Subcutaneous adipose tissue (tissue), 4 donors: ENCODE results near the gene ZNF205. TPM values are rescaled to one million over a fixed set of nuclear protein-coding genes. Genes with fewer than 3 reads are reported as not detected.

ENCODE experiments used
- total RNA-seq, 4 donors: library from RNA; depleted of rRNA; stranded (reverse); fragments of >200 nt; gene quantifications; one replicate each; pipeline ENCODE4 v1.1.0, GENCODE V29; 2016
- TF ChIP-seq, protein P1 (sequence below): fragments of 450-650 bp; IDR thresholded peaks from one replicate; pipeline ENCODE4 v1.5.1; 2016; ENCODE audit warnings: low read depth, mild to moderate bottlenecking, control low read depth, antibody characterized with exemption, moderate library complexity

Gene ZNF205
- total RNA-seq, 4 donors from 2014 or later = 3.4 to 15.3 (median 7.6) TPM

DNA sequence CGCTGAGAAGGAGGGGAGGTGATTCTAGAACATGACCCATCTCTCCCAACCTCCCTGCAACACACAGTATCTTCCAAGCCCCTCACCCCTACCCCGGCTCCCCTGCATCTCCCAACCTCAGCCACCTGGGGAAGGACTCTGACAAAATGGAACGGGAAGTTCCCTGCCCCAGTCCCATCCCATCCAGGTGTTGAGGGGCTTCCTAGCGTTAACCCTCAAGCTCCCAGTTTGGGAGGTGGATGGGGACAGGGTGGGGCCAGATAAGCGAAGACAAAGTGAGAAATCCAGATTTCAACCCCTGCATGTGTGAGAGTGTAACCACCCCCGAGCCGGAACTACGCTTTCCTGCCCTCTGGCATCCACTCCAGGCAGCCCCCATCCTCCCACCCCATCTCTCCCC lies 15.1 kb upstream of the ZNF205 start:
- TF ChIP-seq, protein P1, sequence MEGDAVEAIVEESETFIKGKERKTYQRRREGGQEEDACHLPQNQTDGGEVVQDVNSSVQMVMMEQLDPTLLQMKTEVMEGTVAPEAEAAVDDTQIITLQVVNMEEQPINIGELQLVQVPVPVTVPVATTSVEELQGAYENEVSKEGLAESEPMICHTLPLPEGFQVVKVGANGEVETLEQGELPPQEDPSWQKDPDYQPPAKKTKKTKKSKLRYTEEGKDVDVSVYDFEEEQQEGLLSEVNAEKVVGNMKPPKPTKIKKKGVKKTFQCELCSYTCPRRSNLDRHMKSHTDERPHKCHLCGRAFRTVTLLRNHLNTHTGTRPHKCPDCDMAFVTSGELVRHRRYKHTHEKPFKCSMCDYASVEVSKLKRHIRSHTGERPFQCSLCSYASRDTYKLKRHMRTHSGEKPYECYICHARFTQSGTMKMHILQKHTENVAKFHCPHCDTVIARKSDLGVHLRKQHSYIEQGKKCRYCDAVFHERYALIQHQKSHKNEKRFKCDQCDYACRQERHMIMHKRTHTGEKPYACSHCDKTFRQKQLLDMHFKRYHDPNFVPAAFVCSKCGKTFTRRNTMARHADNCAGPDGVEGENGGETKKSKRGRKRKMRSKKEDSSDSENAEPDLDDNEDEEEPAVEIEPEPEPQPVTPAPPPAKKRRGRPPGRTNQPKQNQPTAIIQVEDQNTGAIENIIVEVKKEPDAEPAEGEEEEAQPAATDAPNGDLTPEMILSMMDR = no peak

DNA sequence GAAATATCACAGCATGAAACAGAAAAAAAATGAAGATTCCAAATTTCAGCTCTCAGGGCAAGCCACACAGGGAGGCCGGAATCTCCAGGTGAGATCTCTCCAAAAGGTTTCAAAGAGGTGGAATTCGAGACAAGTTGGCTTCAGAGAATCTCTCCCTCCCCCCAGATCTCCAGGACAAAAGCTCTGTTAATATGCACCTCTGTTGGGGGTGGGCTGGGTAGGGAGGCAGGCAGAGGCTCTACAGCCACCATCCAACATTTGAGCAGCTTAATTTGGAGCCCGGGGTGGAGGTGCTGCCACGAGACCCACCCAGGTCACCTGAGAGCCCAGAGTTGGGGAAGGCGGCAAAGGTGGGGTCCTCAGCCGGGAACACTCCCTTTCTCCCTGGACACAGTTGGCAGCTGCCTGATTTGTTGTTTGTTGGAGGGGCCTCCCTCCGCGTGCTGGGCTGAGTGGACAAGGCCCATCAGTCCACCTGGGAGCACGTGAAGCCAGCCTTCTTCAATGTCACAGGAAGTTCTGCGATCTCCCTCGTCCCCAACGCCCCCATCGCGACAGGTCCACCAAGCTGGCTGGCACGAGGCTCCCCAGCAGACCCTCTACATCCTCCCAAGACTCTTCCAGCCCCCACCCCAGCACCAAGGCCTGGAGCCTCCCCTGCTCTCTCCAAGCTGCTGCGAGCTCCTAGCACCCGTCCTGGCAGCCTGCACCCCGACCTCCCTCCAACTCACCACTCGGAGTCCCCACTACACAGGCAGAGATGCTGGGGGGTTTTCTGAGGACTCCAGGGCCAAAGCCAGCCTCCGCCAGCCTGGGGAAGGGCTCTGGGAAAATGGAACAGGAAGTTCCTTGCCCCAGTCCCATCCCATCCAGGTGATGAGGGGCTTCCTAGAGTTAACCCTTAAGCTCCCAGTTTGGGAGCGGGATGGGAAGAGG lies 13.7 kb upstream of the ZNF205 start, which contains the start of gene ZSCAN10:
ZSCAN10 (minus strand) TSS at position 836 of the 936 bp plus-strand sequence. CDS start 6,357 bp downstream, outside the sequence.
- TF ChIP-seq, protein P1 = no peak

DNA sequence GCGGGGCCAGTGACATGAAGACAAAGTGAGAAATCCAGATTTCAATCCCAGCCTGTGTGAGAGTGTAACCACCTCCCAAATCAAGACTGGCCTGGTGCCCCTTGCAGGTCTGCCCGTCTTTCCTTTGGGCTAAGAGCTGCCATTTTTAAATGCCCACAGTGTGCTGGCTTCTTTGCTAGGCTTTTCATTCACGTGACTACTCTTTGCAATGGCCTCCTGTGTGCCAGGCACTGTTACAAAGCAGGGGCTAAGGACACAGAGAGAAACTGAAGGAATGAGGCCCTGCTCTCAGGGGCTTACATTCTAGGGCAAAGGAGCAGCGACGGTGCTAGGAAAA lies 13.0 kb upstream of the ZNF205 start:
- TF ChIP-seq, protein P1 = no peak

DNA sequence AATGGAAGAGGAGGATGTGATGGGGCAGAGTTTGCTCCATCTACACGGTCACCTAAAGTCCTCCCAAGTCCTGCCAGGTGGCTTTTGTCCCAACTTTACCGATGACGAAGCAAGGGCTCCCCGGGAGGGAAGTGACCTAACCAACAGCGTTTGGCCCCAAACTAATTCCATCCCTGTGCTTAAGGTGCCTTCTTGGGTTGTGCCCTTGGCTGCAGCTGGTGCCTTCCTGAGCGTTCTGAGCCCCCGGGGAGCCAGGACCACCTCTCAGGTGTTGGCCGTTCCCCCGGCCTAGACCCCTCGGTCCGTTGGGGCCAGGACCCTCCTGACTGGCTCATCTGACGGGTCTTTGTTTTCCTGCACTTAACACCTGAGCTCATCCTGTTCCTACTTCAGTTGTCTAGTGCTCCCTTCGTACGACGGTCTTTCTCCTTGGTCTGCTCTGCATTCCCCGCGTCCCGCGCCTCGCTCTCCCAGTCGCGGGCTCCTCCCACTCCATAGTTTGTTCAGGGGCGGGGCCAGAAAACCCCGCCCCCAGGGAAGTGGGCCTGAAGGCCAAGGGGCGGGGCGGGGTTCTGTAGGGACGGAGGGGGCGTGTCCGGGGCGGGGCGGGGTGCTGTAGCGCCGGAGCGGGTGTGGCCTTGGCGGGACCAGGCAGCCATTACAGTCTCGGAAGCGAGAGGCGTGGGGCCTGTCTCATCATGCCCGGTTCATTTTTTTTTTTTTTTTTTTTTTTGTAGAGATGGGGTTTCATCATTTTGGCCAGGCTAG lies 12.5 kb upstream of the ZNF205 start:
- TF ChIP-seq, protein P1 = no peak

DNA sequence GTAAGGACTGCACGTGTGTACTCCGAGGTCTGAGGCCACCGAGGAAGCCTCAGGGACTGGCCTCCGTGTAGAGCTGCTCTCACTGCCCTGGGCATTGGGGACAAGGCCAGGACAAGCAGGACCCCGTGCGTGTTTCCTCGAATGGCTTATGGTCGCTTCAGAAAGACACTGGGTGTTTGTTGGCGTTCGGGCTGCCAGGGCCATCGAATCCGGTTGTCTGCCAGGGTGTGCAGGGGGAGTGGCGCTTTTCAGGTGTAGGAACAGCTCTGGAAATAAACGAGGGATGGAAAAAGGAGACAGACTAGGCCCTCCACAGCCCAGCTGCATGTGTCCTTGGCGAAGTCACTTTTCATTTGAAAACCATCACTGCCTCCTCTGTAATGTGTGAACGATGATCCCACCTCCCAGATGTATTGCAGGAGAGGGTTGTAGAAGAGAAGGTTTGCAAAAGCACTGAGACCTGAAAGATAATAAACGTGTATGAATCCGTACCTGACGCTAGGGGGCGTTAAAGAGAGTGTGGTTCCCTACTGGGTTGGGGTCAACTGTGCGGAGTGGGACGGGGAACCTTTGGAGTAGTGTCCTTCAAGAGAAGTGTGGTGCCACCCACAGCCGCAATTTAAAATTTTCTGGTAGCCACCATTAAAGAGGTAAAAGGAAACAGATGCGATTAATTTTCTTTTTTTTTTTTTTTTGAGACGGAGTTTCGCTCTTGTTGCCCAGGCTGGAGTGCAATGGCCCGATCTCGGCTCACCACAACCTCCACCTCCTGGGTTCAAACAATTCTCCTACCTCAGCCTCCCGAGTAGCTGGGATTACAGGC lies 11.2 kb upstream of the ZNF205 start:
- TF ChIP-seq, protein P1 = no peak

DNA sequence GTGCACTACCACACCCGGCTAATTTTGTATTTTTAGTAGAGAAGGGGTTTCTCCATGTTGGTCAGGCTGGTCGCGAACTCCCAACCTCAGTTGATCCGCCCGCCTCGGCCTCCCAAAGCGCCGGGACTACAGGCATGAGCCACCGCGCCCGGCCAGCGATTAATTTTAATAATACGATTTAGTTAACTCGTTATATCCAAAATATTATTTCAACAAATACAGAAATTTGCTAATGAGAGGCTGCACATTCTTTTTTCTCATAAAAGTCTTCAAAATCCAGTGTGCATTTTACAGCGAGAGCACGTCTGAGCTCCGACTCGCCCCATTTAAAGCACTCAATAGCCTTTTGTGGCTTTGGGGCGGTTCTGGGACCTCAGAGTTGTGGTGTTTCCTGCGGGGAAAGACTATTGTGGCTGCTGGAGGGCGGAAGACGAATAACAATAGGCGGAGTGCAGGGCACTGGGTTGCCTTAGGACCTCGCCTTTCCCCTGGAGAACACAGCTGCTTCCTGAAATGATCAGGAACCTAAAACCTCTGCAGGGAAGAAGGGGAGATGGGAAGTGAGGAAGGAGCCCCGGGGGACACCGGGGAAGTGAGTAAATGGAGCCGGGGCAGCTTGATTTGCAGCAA lies 10.4 kb upstream of the ZNF205 start:
- TF ChIP-seq, protein P1 = no peak
